ENCODE data around the gene CHMP1B. TPM values are rescaled to one million over a fixed set of nuclear protein-coding genes. Genes with fewer than 3 reads are reported as not detected.
"Not testable (repeated sequence)": the region's sequence is repeated elsewhere in the genome, so short reads cannot be mapped to it uniquely, and the experiment has no call there.

The CHMP1B gene
- polyA plus RNA-seq, 1 donor from 2014 or later: 49.1 TPM

- H3K9me3 Mint-ChIP-seq: no peaks in the 10 kb centered on the region
- H3K27ac Mint-ChIP-seq: peak overlapping the region; percentile 98 to 100 (median 99)
- peak overlapping the region; percentile 99 to 100 (median 99) for H3K4me3 Mint-ChIP-seq
- peaks cover 17 to 23% (median 22%) of the 10 kb centered on the region in 3 donors for H3K4me1 Mint-ChIP-seq
- H3K36me3 Mint-ChIP-seq: peaks cover 3% of the 10 kb centered on the region
- peaks cover 2% of the 10 kb centered on the region for H3K27me3 Mint-ChIP-seq
These were observed 430 bp upstream of the CHMP1B start for GRCh38 chr18:11850821-11851145.

GRCh38 chr18:11851806-11852337, 659 bp downstream of the CHMP1B start:
- H3K9me3 Mint-ChIP-seq: no peaks in the 10 kb centered on the region
- peaks cover 3% of the 10 kb centered on the region for H3K36me3 Mint-ChIP-seq
- H3K27me3 Mint-ChIP-seq: peaks cover 2% of the 10 kb centered on the region
- H3K27ac Mint-ChIP-seq: peak overlapping the region; percentile 98 to 100 (median 99)
- H3K4me3 Mint-ChIP-seq: peak overlapping the region; percentile 99 to 100 (median 99)
- peaks cover 18 to 23% (median 22%) of the 10 kb centered on the region in 3 donors for H3K4me1 Mint-ChIP-seq

- Mint-ChIP-seq H3K4me1 (peaks cover 22 to 29% (median 26%) of the 10 kb centered on the region in 3 donors), H3K4me3 (peak overlapping the region in 2 of 4 donors; percentile 72 to 76)
- not testable (repeated sequence) for H3K27me3 Mint-ChIP-seq, H3K36me3 Mint-ChIP-seq, H3K9me3 Mint-ChIP-seq, H3K27ac Mint-ChIP-seq
These were observed 3.3 kb downstream of the CHMP1B start for GRCh38 chr18:11854554-11854953.

GRCh38 chr18:11857177-11857887, 6.1 kb downstream of the CHMP1B start:
- H3K36me3 Mint-ChIP-seq: peaks cover 3% of the 10 kb centered on the region
- peak overlapping the region in 1 of 4 donors; percentile 58 for H3K4me3 Mint-ChIP-seq
- no peak overlapping the region for H3K27ac Mint-ChIP-seq
- H3K9me3 Mint-ChIP-seq: no peaks in the 10 kb centered on the region
- H3K4me1 Mint-ChIP-seq: peaks cover 3 to 22% (median 11%) of the 10 kb centered on the region in 3 donors
- H3K27me3 Mint-ChIP-seq: no peaks in the 10 kb centered on the region

GRCh38 chr18:11859282-11859830, 8.1 kb downstream of the CHMP1B start:
- Mint-ChIP-seq H3K36me3 (no peaks in the 10 kb centered on the region), H3K9me3 (no peaks in the 10 kb centered on the region), H3K4me1 (peaks cover 0 to 12% (median 3%) of the 10 kb centered on the region in 3 donors), H3K4me3 (peak overlapping the region in 1 of 4 donors; percentile 51), H3K27ac (no peak overlapping the region), H3K27me3 (no peaks in the 10 kb centered on the region)

GRCh38 chr18:11859903-11860407, 8.7 kb downstream of the CHMP1B start:
- Mint-ChIP-seq H3K36me3 (no peaks in the 10 kb centered on the region), H3K4me3 (no peak overlapping the region), H3K9me3 (no peaks in the 10 kb centered on the region), H3K27ac (peak overlapping the region in 1 of 3 donors; percentile 63), H3K4me1 (peaks cover 0 to 12% (median 3%) of the 10 kb centered on the region in 3 donors), H3K27me3 (peaks cover under 1% of the 10 kb centered on the region)

- H3K36me3 Mint-ChIP-seq: no peaks in the 10 kb centered on the region
- H3K4me1 Mint-ChIP-seq: peaks cover 0 to 12% (median 3%) of the 10 kb centered on the region in 3 donors
- peaks cover 2% of the 10 kb centered on the region for H3K27me3 Mint-ChIP-seq
- no peaks in the 10 kb centered on the region for H3K9me3 Mint-ChIP-seq
- H3K4me3 Mint-ChIP-seq: no peak overlapping the region
- H3K27ac Mint-ChIP-seq: no peak overlapping the region
These were observed 9.6 kb downstream of the CHMP1B start for GRCh38 chr18:11860594-11861450.

GRCh38 chr18:11861583-11862288, 10.5 kb downstream of the CHMP1B start:
- H3K9me3 Mint-ChIP-seq: no peaks in the 10 kb centered on the region
- H3K4me1 Mint-ChIP-seq: peaks cover 0 to 12% (median 3%) of the 10 kb centered on the region in 3 donors
- no peaks in the 10 kb centered on the region for H3K36me3 Mint-ChIP-seq
- H3K27me3 Mint-ChIP-seq: peaks cover 2% of the 10 kb centered on the region
- H3K27ac Mint-ChIP-seq: no peak overlapping the region
- peak overlapping the region in 1 of 4 donors; percentile 8 for H3K4me3 Mint-ChIP-seq

GRCh38 chr18:11862468-11863137, 11.4 kb downstream of the CHMP1B start:
- H3K27me3 Mint-ChIP-seq: peaks cover 6% of the 10 kb centered on the region
- no peaks in the 10 kb centered on the region for H3K36me3 Mint-ChIP-seq
- H3K4me1 Mint-ChIP-seq: peaks cover 0 to 6% (median 3%) of the 10 kb centered on the region in 3 donors
- H3K4me3 Mint-ChIP-seq: no peak overlapping the region
- H3K9me3 Mint-ChIP-seq: no peaks in the 10 kb centered on the region
- H3K27ac Mint-ChIP-seq: peak overlapping the region in 1 of 3 donors; percentile 90

GRCh38 chr18:11864471-11864870, 13.3 kb downstream of the CHMP1B start:
- Mint-ChIP-seq H3K4me3 (no peak overlapping the region), H3K9me3 (no peaks in the 10 kb centered on the region), H3K36me3 (no peaks in the 10 kb centered on the region), H3K27me3 (peaks cover 13% of the 10 kb centered on the region), H3K4me1 (peaks cover 0 to 3% (median 2%) of the 10 kb centered on the region in 3 donors), H3K27ac (no peak overlapping the region)

- no peaks in the 10 kb centered on the region for H3K9me3 Mint-ChIP-seq
These were observed 13.9 kb downstream of the CHMP1B start for GRCh38 chr18:11865071-11865470.

GRCh38 chr18:11866329-11866728, 15.1 kb downstream of the CHMP1B start:
- peaks cover 14% of the 10 kb centered on the region for H3K27me3 Mint-ChIP-seq
- peaks cover 0 to 3% (median 2%) of the 10 kb centered on the region in 3 donors for H3K4me1 Mint-ChIP-seq
- H3K9me3 Mint-ChIP-seq: no peaks in the 10 kb centered on the region
- no peak overlapping the region for H3K4me3 Mint-ChIP-seq
- no peaks in the 10 kb centered on the region for H3K36me3 Mint-ChIP-seq
- no peak overlapping the region for H3K27ac Mint-ChIP-seq

More at GRCh38 chr18:11865071-11865470, 13.9 kb downstream of the CHMP1B start:
- Mint-ChIP-seq H3K27ac (no peak overlapping the region), H3K4me3 (no peak overlapping the region), H3K4me1 (peaks cover 0 to 3% (median 2%) of the 10 kb centered on the region in 3 donors), H3K36me3 (no peaks in the 10 kb centered on the region), H3K27me3 (peaks cover 13% of the 10 kb centered on the region)

GRCh38 chr18:11866764-11867163, 15.6 kb downstream of the CHMP1B start:
- no peaks in the 10 kb centered on the region for H3K36me3 Mint-ChIP-seq
- peaks cover 16% of the 10 kb centered on the region for H3K27me3 Mint-ChIP-seq
- no peak overlapping the region for H3K27ac Mint-ChIP-seq
- no peaks in the 10 kb centered on the region for H3K9me3 Mint-ChIP-seq
- no peak overlapping the region for H3K4me3 Mint-ChIP-seq
- peaks cover 0 to 7% (median 2%) of the 10 kb centered on the region in 3 donors for H3K4me1 Mint-ChIP-seq

- H3K27me3 Mint-ChIP-seq: peaks cover 22% of the 10 kb centered on the region
- H3K36me3 Mint-ChIP-seq: no peaks in the 10 kb centered on the region
- peaks cover 0 to 8% (median 2%) of the 10 kb centered on the region in 3 donors for H3K4me1 Mint-ChIP-seq
- no peaks in the 10 kb centered on the region for H3K9me3 Mint-ChIP-seq
- H3K27ac Mint-ChIP-seq: no peak overlapping the region
- peak overlapping the region in 1 of 4 donors; percentile 10 for H3K4me3 Mint-ChIP-seq
These were observed 17.0 kb downstream of the CHMP1B start for GRCh38 chr18:11868230-11868629.

Data from IgD-negative memory B cell (primary cell).